Right lobe of liver (tissue), 6 donors: ENCODE measurements around the gene NMRK2. TPM values are rescaled to one million over a fixed set of nuclear protein-coding genes. Genes with fewer than 3 reads are reported as not detected.

Experiments
- ATAC-seq, 4 donors: fragments of 200-7000 bp; cut with Tn5 transposase; one replicate each; pipeline ENCODE4 v1.9.1; 2020; ENCODE audit warnings: mild to moderate bottlenecking in 4 of 4, moderate library complexity in 4 of 4
- DNase-seq, 3 donors: peaks; one replicate each; pipeline ENCODE4 v3.0.0-alpha.2; 2020
- H3K27ac ChIP-seq, 3 donors: fragments of 200-600 bp; one replicate each; pipeline ENCODE4 v1.8.0; 2022
- H3K27me3 ChIP-seq, 2 donors: fragments of 200-600 bp; one replicate each; pipeline ENCODE4 v1.8.0; 2022
- H3K36me3 ChIP-seq, 4 donors: fragments of 200-600 bp; sonication (generic) in 1 of 4; one replicate each; pipeline versions ENCODE4 v1.5.1 to v1.8.0; 2017 to 2022; ENCODE audit warnings: control low read depth in 1 of 4
- H3K4me1 ChIP-seq, 4 donors: fragments of 200-600 bp; sonication (generic) in 1 of 4; one replicate each; pipeline versions ENCODE4 v1.5.1 to v1.8.0; 2017 to 2022; ENCODE audit warnings: control low read depth in 1 of 4
- H3K4me3 ChIP-seq, 3 donors: fragments of 200-600 bp; one replicate each; pipeline ENCODE4 v1.8.0; 2022
- H3K9me3 ChIP-seq, 4 donors: fragments of 200-600 bp; sonication (generic) in 1 of 4; one replicate each; pipeline versions ENCODE4 v1.5.1 to v1.8.0; 2017 to 2022; ENCODE audit warnings: control low read depth in 1 of 4
- POLR2A ChIP-seq: fragments of 450-650 bp; IDR thresholded peaks from one replicate; pipeline ENCODE4 v1.6.1; 2017; ENCODE audit warnings: antibody characterized with exemption, mild to moderate bottlenecking
- WGBS: methylation state at CpG from one replicate; pipeline ENCODE4 v1.1.6; 2018; ENCODE audit warnings: low coverage, low lambda C conversion rate; ENCODE audit not compliant: insufficient coverage; ENCODE audit errors: missing lambda C conversion rate; 5-methylcytosine and 5-hydroxymethylcytosine counted together
- intact Hi-C, 2 donors: fragments of 100-400 bp; cut with DNase I; formaldehyde crosslinking; loops; one replicate each; pipeline versions ENCODE4 v1.11.2 to v1.14.1; 2022
- microRNA counts: library from miRNA; unstranded; fragments of <30 nt; microRNA quantifications from one replicate; lab custom pipeline; 2016
- microRNA-seq, 2 donors: library from miRNA; unstranded; fragments of <30 nt; microRNA quantifications; one replicate each; pipeline ENCODE4, GENCODE V29; 2019 to 2020
- small RNA-seq, 2 experiments: library from RNA; depleted of rRNA; stranded (forward); fragments of <200 nt; gene quantifications; one replicate each; pipeline ENCODE3, GENCODE V24; 2016
- total RNA-seq, 6 experiments: library from RNA; depleted of rRNA in 2 of 6; stranded (reverse); fragments of >200 nt in 2 of 6; fragmentation: NEBNext Ultra II Directional in 3 of 6; extraction: Animal tissue kit (Norgen Biotek cat#: 25700) in 3 of 6; gene quantifications; one replicate each; pipeline versions ENCODE4 v1.1.0 to v1.2.4, GENCODE V29; 2016 to 2023
- TF ChIP-seq, protein P1 (sequence below), 4 donors: fragments of 200-600 bp in 3 of 4; fragments of 450-650 bp in 1 of 4; IDR thresholded peaks; one replicate each; pipeline versions ENCODE4 v1.5.1 to v1.8.0; 2016 to 2022; ENCODE audit warnings: antibody characterized with exemption in 4 of 4, mild to moderate bottlenecking in 2 of 4
- donor health status: DM: no; HTN: yes; CAD: no.
- donor health status: DM: no; HTN: no; CAD: no.
- donor health status: DM: no; HTN: no; CAD: no.
- donor health status: DM: no; HTN: yes; CAD: no.
- donor health status: DM: no; HTN: yes; CAD: no.

The NMRK2 gene
- total RNA-seq, 6 experiments from 2014 or later, result 0.17 TPM; not detected in 5

DNA sequence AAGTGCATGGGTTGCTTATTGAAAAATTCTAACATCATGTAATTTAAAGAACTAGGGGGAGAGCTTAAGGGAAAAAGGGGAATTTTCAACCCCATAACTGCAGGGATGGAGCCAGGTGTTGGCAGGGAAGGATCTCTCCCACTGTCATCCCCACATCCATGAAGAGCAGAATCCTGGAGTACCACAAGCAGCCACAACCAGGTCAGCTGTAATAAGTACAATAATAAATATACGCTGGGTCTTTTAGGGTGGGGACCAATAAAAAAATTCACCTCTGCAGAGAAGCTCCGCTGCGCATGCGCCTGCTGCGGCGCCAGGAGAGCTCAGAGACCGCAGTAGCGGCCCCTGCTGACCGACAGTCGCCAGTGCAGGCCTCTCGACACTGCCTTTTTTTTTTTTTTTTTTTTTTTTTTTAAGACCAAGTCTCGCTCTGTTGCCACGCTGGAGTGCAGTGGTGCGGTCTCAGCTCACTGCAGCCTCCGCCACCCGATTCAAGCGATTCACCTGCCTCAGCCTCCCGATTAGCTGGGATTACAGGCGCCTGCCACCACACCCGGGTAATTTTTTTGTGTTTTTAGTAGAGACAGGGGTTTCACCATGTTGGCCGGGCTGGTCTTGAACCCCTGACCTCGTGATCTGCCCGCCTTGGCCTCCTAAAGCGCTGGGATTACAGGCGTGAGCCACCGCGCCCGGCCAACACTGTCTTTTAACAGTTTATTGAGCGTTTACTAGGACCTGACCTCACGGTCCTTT lies 54.9 kb downstream of the NMRK2 start:
- peaks cover 0 to 33% (median 18%) of the 10 kb centered on the region in 4 donors for H3K4me1 ChIP-seq
- no peak overlapping the region for H3K27ac ChIP-seq
- H3K9me3 ChIP-seq, result no peaks in the 10 kb centered on the region
- peak; percentile 88 to 91 (median 89) for DNase-seq
- no peaks in the 10 kb centered on the region for H3K27me3 ChIP-seq
- H3K4me3 ChIP-seq, result peak overlapping the region in 1 of 3 donors; percentile 99
- intact Hi-C loops, result no loop called here
- TF ChIP-seq, protein P1, sequence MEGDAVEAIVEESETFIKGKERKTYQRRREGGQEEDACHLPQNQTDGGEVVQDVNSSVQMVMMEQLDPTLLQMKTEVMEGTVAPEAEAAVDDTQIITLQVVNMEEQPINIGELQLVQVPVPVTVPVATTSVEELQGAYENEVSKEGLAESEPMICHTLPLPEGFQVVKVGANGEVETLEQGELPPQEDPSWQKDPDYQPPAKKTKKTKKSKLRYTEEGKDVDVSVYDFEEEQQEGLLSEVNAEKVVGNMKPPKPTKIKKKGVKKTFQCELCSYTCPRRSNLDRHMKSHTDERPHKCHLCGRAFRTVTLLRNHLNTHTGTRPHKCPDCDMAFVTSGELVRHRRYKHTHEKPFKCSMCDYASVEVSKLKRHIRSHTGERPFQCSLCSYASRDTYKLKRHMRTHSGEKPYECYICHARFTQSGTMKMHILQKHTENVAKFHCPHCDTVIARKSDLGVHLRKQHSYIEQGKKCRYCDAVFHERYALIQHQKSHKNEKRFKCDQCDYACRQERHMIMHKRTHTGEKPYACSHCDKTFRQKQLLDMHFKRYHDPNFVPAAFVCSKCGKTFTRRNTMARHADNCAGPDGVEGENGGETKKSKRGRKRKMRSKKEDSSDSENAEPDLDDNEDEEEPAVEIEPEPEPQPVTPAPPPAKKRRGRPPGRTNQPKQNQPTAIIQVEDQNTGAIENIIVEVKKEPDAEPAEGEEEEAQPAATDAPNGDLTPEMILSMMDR (IDR thresholded peaks at IDR 0.05), result peak; percentile 75 to 94 (median 90)
- no peak for TF ChIP-seq POLR2A
- H3K36me3 ChIP-seq, result peaks cover 8 to 13% (median 11%) of the 10 kb centered on the region in 4 donors
- WGBS, result 7% methylated on average over 18 of the region's 30 CpGs
- peak; percentile 35 to 54 (median 49) for ATAC-seq

DNA sequence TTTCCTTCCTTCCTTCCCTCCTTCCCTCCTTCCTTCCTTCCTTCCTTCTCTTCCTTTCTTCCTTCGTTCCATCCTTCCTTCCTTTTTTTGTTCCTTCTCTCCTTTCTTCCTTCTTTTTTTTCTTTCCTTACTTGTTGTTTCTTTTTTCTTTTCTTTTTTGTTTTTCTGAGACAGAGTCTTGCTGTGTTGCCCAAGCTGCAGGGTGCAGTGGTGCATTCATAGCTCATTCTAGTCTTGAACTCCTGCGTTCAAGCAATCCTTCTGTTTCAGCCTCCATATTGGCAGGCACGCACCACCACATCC lies 57.9 kb downstream of the NMRK2 start:
- ATAC-seq (no peak), DNase-seq (no peak)
- Histone ChIP-seq H3K4me3 (no peak overlapping the region), H3K4me1 (peaks cover 0 to 19% (median 11%) of the 10 kb centered on the region in 4 donors), H3K27me3 (no peaks in the 10 kb centered on the region), H3K27ac (no peak overlapping the region), H3K9me3 (no peaks in the 10 kb centered on the region), H3K36me3 (no peaks in the 10 kb centered on the region)
- TF ChIP-seq, protein P1 (IDR thresholded peaks at IDR 0.05), result no peak
- no peak for TF ChIP-seq POLR2A
- intact Hi-C loops, result no loop called here
- WGBS, result 69% methylated on average over 3 of the region's 3 CpGs

MicroRNAs encoded within 50 kb of the gene (microRNA counts, 767-probe panel; counts per million panel counts)
- 237 counts per million for microRNA hsa-miR-637 (lab: Ali Mortazavi, UCI)

Small RNA genes within 50 kb of the gene (microRNA-seq; reads per million reads assigned to microRNA genes)
- 0 reads per million in 2 donors for gene MIR637

Small RNA genes within 50 kb of the gene (small RNA-seq; reads per million reads assigned to genes)
- gene RN7SL202P (0 reads per million in 2 experiments), gene SNORD37 (30.5 to 32.8 reads per million in 2 experiments)

Other genes starting within 250 kb of the NMRK2 start
- gene PIP5K1C, start 232.6 kb upstream of the NMRK2 start, total RNA-seq, result 1 to 10 TPM; 5.3 to 9.8 (median 7.6) TPM
- gene TJP3, start 224.7 kb upstream of the NMRK2 start, total RNA-seq, result 10 to 100 TPM in 5 of 6 experiments, 1 to 10 TPM in 1; 7.9 to 27.0 (median 16.5) TPM
- gene APBA3, start 171.4 kb upstream of the NMRK2 start, total RNA-seq, result 10 to 100 TPM; 10.1 to 24.1 (median 12.6) TPM
- gene MRPL54, start 170.4 kb upstream of the NMRK2 start, total RNA-seq, result 10 to 100 TPM; 52.5 to 81.2 (median 61.9) TPM
- gene RAX2, start 160.8 kb upstream of the NMRK2 start, total RNA-seq, result not detected
- 1 to 10 TPM in 3 of 6 experiments, under 1 TPM in 3; 0.49 to 2.5 (median 0.90) TPM for gene MATK, start 146.7 kb upstream of the NMRK2 start, total RNA-seq
- gene ZFR2, start 64.0 kb upstream of the NMRK2 start, total RNA-seq, result not detected
- gene ATCAY, start 52.4 kb upstream of the NMRK2 start, total RNA-seq, result not detected
- gene DAPK3, start 38.0 kb downstream of the NMRK2 start, total RNA-seq, result 10 to 100 TPM; 13.1 to 63.7 (median 24.9) TPM
- 1,000 to 10,000 TPM in 4 of 6 experiments, 100 to 1,000 TPM in 2; 933 to 1,231 (median 1,031) TPM for gene EEF2, start 52.4 kb downstream of the NMRK2 start, total RNA-seq
- gene PIAS4, start 74.7 kb downstream of the NMRK2 start, total RNA-seq, result 10 to 100 TPM in 5 of 6 experiments, 1 to 10 TPM in 1; 9.9 to 20.0 (median 14.9) TPM
- 10 to 100 TPM; 19.0 to 38.5 (median 27.7) TPM for gene ZBTB7A, start 133.8 kb downstream of the NMRK2 start, total RNA-seq
- gene MAP2K2, start 191.1 kb downstream of the NMRK2 start, total RNA-seq, result 10 to 100 TPM; 50.2 to 75.7 (median 59.8) TPM
- 100 to 1,000 TPM in 4 of 6 experiments, 10 to 100 TPM in 2; 50.5 to 368 (median 199) TPM for gene CREB3L3, start 220.6 kb downstream of the NMRK2 start, total RNA-seq
- gene SIRT6, start 249.5 kb downstream of the NMRK2 start, total RNA-seq, result 10 to 100 TPM in 3 of 6 experiments, 1 to 10 TPM in 3; 7.9 to 21.6 (median 10.0) TPM
- 1 to 10 TPM; 1.2 to 4.8 (median 2.7) TPM for gene ANKRD24, start 249.6 kb downstream of the NMRK2 start, total RNA-seq